Thoracic aorta (tissue), 2 donors: ENCODE results near the gene ID2. TPM values are rescaled to one million over a fixed set of nuclear protein-coding genes. Genes with fewer than 3 reads are reported as not detected.

Experiments
- ATAC-seq: fragments of 150-250 bp; one replicate; pipeline ENCODE4 v1.8.0; 2017; ENCODE audit warnings: low read depth; ENCODE audit not compliant: insufficient number of reproducible peaks, low FRiP score
- DNase-seq: peaks from one replicate; pipeline ENCODE4 v3.0.0-alpha.2; 2020; ENCODE audit warnings: low spot score
- H3K27ac ChIP-seq, 2 donors: fragments of 200-600 bp; sonication (generic); 1 replicate in 1 of 2; 2 replicates in 1 of 2; pipeline ENCODE4 v1.5.1; 2016; ENCODE audit warnings: mild to moderate bottlenecking in 2 of 2, moderate library complexity in 2 of 2
- H3K27me3 ChIP-seq: fragments of 200-600 bp; sonication (generic); replicated peaks from 2 replicates; pipeline ENCODE4 v1.6.0; 2016; ENCODE audit warnings: mild to moderate bottlenecking; ENCODE audit not compliant: insufficient read depth
- H3K36me3 ChIP-seq: fragments of 200-600 bp; sonication (generic); one replicate; pipeline ENCODE4 v1.5.1; 2016
- H3K4me1 ChIP-seq, 2 donors: fragments of 200-600 bp; sonication (generic); 1 replicate in 1 of 2; 2 replicates in 1 of 2; pipeline versions ENCODE4 v1.5.1 to v1.6.0; 2016; ENCODE audit warnings: low read depth in 2 of 2, mild to moderate bottlenecking in 1 of 2; ENCODE audit not compliant: control insufficient read depth in 1 of 2
- H3K4me3 ChIP-seq: fragments of 200-600 bp; sonication (generic); 2 replicates; pipeline ENCODE4 v1.5.1; 2016; ENCODE audit warnings: mild to moderate bottlenecking
- H3K9me3 ChIP-seq: fragments of 200-600 bp; sonication (generic); 2 replicates; pipeline ENCODE4 v1.5.1; 2016
- CTCF ChIP-seq: fragments of 200-600 bp; sonication (generic); IDR thresholded peaks from one replicate; pipeline ENCODE4 v1.5.1; 2019; ENCODE audit warnings: antibody characterized with exemption
- total RNA-seq, 2 donors: library from RNA; depleted of rRNA; stranded (reverse); fragments of >200 nt; gene quantifications; one replicate each; pipeline versions ENCODE4 v1.1.0 to v1.2.3, GENCODE V29; 2016

The ID2 gene
- total RNA-seq, 2 donors from 2014 or later, result 198 to 486 TPM

- Histone ChIP-seq H3K27ac (no peak overlapping the region), H3K36me3 (no peaks in the 10 kb centered on the region), H3K4me3 (no peak overlapping the region), H3K27me3 (no peaks in the 10 kb centered on the region), H3K9me3 (no peaks in the 10 kb centered on the region), H3K4me1 (no peaks in the 10 kb centered on the region)
- ATAC-seq (no peak), DNase-seq (no peak)
- no peak for TF ChIP-seq CTCF
Measured at GRCh38 chr2:8656160-8656641, 25.7 kb upstream of the ID2 start.

GRCh38 chr2:8656811-8657210 is 25.0 kb upstream of the ID2 start:
- DNase-seq (no peak), ATAC-seq (no peak)
- Histone ChIP-seq H3K27me3 (no peaks in the 10 kb centered on the region), H3K4me1 (peaks cover 0 to 4% of the 10 kb centered on the region in 2 donors), H3K4me3 (no peak overlapping the region), H3K9me3 (no peaks in the 10 kb centered on the region), H3K36me3 (no peaks in the 10 kb centered on the region), H3K27ac (no peak overlapping the region)
- TF ChIP-seq CTCF, result no peak

GRCh38 chr2:8657423-8658062 is 24.3 kb upstream of the ID2 start:
- H3K27me3 ChIP-seq, result no peaks in the 10 kb centered on the region
- no peak for ATAC-seq
- DNase-seq, result no peak
- no peaks in the 10 kb centered on the region for H3K9me3 ChIP-seq
- no peak overlapping the region for H3K27ac ChIP-seq
- H3K4me3 ChIP-seq, result no peak overlapping the region
- H3K4me1 ChIP-seq, result peaks cover under 1 to 12% of the 10 kb centered on the region in 2 donors
- H3K36me3 ChIP-seq, result no peaks in the 10 kb centered on the region
- TF ChIP-seq CTCF, result no peak

GRCh38 chr2:8658064-8658862 is 23.6 kb upstream of the ID2 start:
- no peaks in the 10 kb centered on the region for H3K27me3 ChIP-seq
- H3K27ac ChIP-seq, result no peak overlapping the region
- ATAC-seq, result no peak
- no peaks in the 10 kb centered on the region for H3K36me3 ChIP-seq
- no peak for DNase-seq
- peaks cover 2 to 15% of the 10 kb centered on the region in 2 donors for H3K4me1 ChIP-seq
- H3K4me3 ChIP-seq, result no peak overlapping the region
- H3K9me3 ChIP-seq, result no peaks in the 10 kb centered on the region
- no peak for TF ChIP-seq CTCF

- no peaks in the 10 kb centered on the region for H3K27me3 ChIP-seq
- no peak overlapping the region for H3K4me3 ChIP-seq
- no peaks in the 10 kb centered on the region for H3K9me3 ChIP-seq
- no peaks in the 10 kb centered on the region for H3K36me3 ChIP-seq
- ATAC-seq (no peak), DNase-seq (no peak)
- peaks cover 2 to 15% of the 10 kb centered on the region in 2 donors for H3K4me1 ChIP-seq
- no peak for TF ChIP-seq CTCF
- no peak overlapping the region for H3K27ac ChIP-seq
Measured at GRCh38 chr2:8659092-8659734, 22.6 kb upstream of the ID2 start.
